MCF 10A (cell line): ENCODE data around the gene PHAF1. TPM values are rescaled to one million over a fixed set of nuclear protein-coding genes. Genes with fewer than 3 reads are reported as not detected.
"Not testable (repeated sequence)": the region's sequence is repeated elsewhere in the genome, so short reads cannot be mapped to it uniquely, and the experiment has no call there.

Experiments
- BruUV-seq: library from RNA; stranded (reverse); fragments of 400-500 nt; replicated peaks from 2 replicates; lab custom pipeline; 2021; lab: Mats Ljungman, UMichigan
- CTCF ChIA-PET: fragments of 300-600 bp; sonication (Branson Sonifier 250); formaldehyde crosslinking; extraction: SDS; loops from one replicate; lab custom pipeline; 2021; ENCODE audit warnings: antibody characterized with exemption, inconsistent platforms; lab: Yijun Ruan, JAX
- POLR2A ChIA-PET: fragments of 300-600, 350-650 bp; sonication (Branson Sonifier 250); formaldehyde crosslinking; extraction: SDS; loops from one replicate; lab custom pipeline; 2020; ENCODE audit warnings: antibody characterized with exemption, inconsistent platforms; lab: Yijun Ruan, JAX
- DNase-seq: peaks from one replicate; pipeline ENCODE4 v3.0.0-alpha.2; 2018; ENCODE audit not compliant: unreplicated experiment
- H3K27ac Mint-ChIP-seq: one replicate; pipeline ENCODE4 v1.8.0; 2022; ENCODE audit warnings: mild to moderate bottlenecking, low read depth, mixed read lengths; ENCODE audit not compliant: unreplicated experiment
- H3K27me3 Mint-ChIP-seq: one replicate; pipeline ENCODE4 v1.8.0; 2022; ENCODE audit warnings: mixed read lengths; ENCODE audit not compliant: insufficient read depth, unreplicated experiment
- H3K36me3 Mint-ChIP-seq: one replicate; pipeline ENCODE4 v1.8.0; 2022; ENCODE audit warnings: mild to moderate bottlenecking, moderate library complexity, mixed read lengths; ENCODE audit not compliant: insufficient read depth, unreplicated experiment
- H3K4me1 Mint-ChIP-seq: one replicate; pipeline ENCODE4 v1.8.0; 2022; ENCODE audit warnings: mixed read lengths; ENCODE audit not compliant: insufficient read depth, unreplicated experiment
- H3K4me3 Mint-ChIP-seq: one replicate; pipeline ENCODE4 v1.8.0; 2022; ENCODE audit warnings: mild to moderate bottlenecking, moderate library complexity, mixed read lengths; ENCODE audit not compliant: unreplicated experiment
- H3K9me3 Mint-ChIP-seq: one replicate; pipeline ENCODE4 v1.8.0; 2022; ENCODE audit warnings: mixed read lengths; ENCODE audit not compliant: unreplicated experiment
- CTCF ChIP-seq: fragments of 200-600 bp; IDR thresholded peaks from one replicate; pipeline ENCODE4 v1.8.0; 2022; ENCODE audit warnings: antibody characterized with exemption, mild to moderate bottlenecking; ENCODE audit not compliant: unreplicated experiment
- intact Hi-C: fragments of 100-400 bp; cut with micrococcal nuclease; formaldehyde crosslinking; loops from 2 replicates; pipeline ENCODE4 v1.14.1; 2022
- total RNA-seq: library from RNA; stranded (reverse); gene quantifications from 2 replicates; pipeline ENCODE4 v1.2.3, GENCODE V29; 2022

The PHAF1 gene
- total RNA-seq, 1 experiment from 2014 or later = 14.5 TPM

GRCh38 chr16:67116388-67117311 lies 6.9 kb downstream of the PHAF1 start:
- Mint-ChIP-seq H3K27me3 (no peaks in the 10 kb centered on the region), H3K4me3 (no peak overlapping the region), H3K36me3 (peaks cover 40% of the 10 kb centered on the region), H3K9me3 (no peaks in the 10 kb centered on the region), H3K4me1 (peaks cover 24% of the 10 kb centered on the region), H3K27ac (no peak overlapping the region)
- POLR2A ChIA-PET = interaction anchor here (0.7 to 1.0 kb wide), 2 partner anchors 12 to 16 kb away, joined by 3 read pairs; no protein-coding TSS in a partner anchor
- CTCF ChIA-PET = interaction anchor here (0.9 to 1.9 kb wide), 7 partner anchors 12 to 140 kb away, joined by 3 to 5 read pairs (median 4); no protein-coding TSS in a partner anchor
- intact Hi-C loops = no loop called here
- no TSS peak for BruUV-seq
- no peak for TF ChIP-seq CTCF
- no peak for DNase-seq

GRCh38 chr16:67117716-67118115 lies 8.0 kb downstream of the PHAF1 start:
- ChIA-PET CTCF (interaction anchor here (0.6 to 1.9 kb wide), 4 partner anchors 11 to 244 kb away, joined by 3 to 5 read pairs (median 4); no protein-coding TSS in a partner anchor), POLR2A (interaction anchor here (0.6 kb wide), 1 partner anchor 149 kb away, joined by 3 read pairs; no protein-coding TSS in a partner anchor)
- intact Hi-C loops = no loop called here
- Mint-ChIP-seq H3K9me3 (no peaks in the 10 kb centered on the region), H3K36me3 (peaks cover 40% of the 10 kb centered on the region), H3K27me3 (no peaks in the 10 kb centered on the region), H3K4me1 (peaks cover 18% of the 10 kb centered on the region), H3K27ac (no peak overlapping the region), H3K4me3 (no peak overlapping the region)
- no TSS peak for BruUV-seq
- no peak for DNase-seq
- no peak for TF ChIP-seq CTCF

GRCh38 chr16:67120025-67120424 lies 10.3 kb downstream of the PHAF1 start:
- H3K4me3 Mint-ChIP-seq = no peak overlapping the region
- no peak for TF ChIP-seq CTCF
- BruUV-seq = no TSS peak
- H3K9me3 Mint-ChIP-seq = no peaks in the 10 kb centered on the region
- H3K27me3 Mint-ChIP-seq = no peaks in the 10 kb centered on the region
- ChIA-PET POLR2A (interaction anchor here (0.6 to 1.2 kb wide), 2 partner anchors 16 to 92 kb away, joined by 3 read pairs; no protein-coding TSS in a partner anchor), CTCF (interaction anchor here (0.7 to 0.9 kb wide), 2 partner anchors 19 to 216 kb away, joined by 3 read pairs; no protein-coding TSS in a partner anchor)
- intact Hi-C loops = no loop called here
- no peak overlapping the region for H3K27ac Mint-ChIP-seq
- peaks cover 49% of the 10 kb centered on the region for H3K36me3 Mint-ChIP-seq
- peaks cover 8% of the 10 kb centered on the region for H3K4me1 Mint-ChIP-seq
- DNase-seq = no peak

GRCh38 chr16:67122799-67123198 lies 13.1 kb downstream of the PHAF1 start:
- intact Hi-C loops, POLR2A ChIA-PET, H3K27ac Mint-ChIP-seq, H3K27me3 Mint-ChIP-seq, BruUV-seq, H3K4me1 Mint-ChIP-seq, CTCF ChIA-PET, H3K9me3 Mint-ChIP-seq, H3K4me3 Mint-ChIP-seq, DNase-seq: not testable (repeated sequence)
- H3K36me3 Mint-ChIP-seq = peaks cover 55% of the 10 kb centered on the region
